Measurements from ENCODE around the gene ZNF789. TPM values are rescaled to one million over a fixed set of nuclear protein-coding genes. Genes with fewer than 3 reads are reported as not detected.
A peak's percentile ranks its signal among the peaks of the same experiment; 100 is the strongest.

The ZNF789 gene
- total and polyA plus RNA-seq, 2 of the 13 experiments (the other 11 are each of a cell fraction or from before 2014, with no cell fraction given), result 19.8 to 25.1 TPM

GRCh38 chr7:99500637-99501009, 27.9 kb downstream of the ZNF789 start:
- peak overlapping the region; percentile 79 for H3K4me2 ChIP-seq (ENCODE audit: low read depth, low read length)
- FAIRE-seq (no peak), ATAC-seq (no peak), DNase-seq (ENCODE audit: low spot score) (no peak)
- no peak overlapping the region for H2AFZ ChIP-seq (ENCODE audit: low read length)
- peaks cover 21% of the 10 kb centered on the region for H3K4me1 ChIP-seq (ENCODE audit: insufficient read depth, low read length)
- in situ Hi-C loops (cut with HindIII; ENCODE audit: extremely low pct_ligation_motif_present, low pct_unique_long_range_greater_than_20kb), result no loop called here
- peak overlapping the region; percentile 85 for H3K27ac ChIP-seq (ENCODE audit: extremely low read length, insufficient read depth, low read length)
- peak overlapping the region; percentile 85 for H3K9ac ChIP-seq (ENCODE audit: insufficient read depth, low read depth, low read length)
- peaks cover 17% of the 10 kb centered on the region for H4K20me1 ChIP-seq (ENCODE audit: insufficient read depth, low read length)
- ChIA-PET CTCF (ENCODE audit: low intra/inter-chr PET ratio, low total read pairs) (no interaction called here), POLR2A (interaction anchor here (0.7 to 4.5 kb wide), 11 partner anchors 27 to 475 kb away, joined by 3 to 31 read pairs (median 7); partner anchors contain the start of genes ATP5MF, AZGP1, CPSF4 and FAM200A)
- H3K27me3 ChIP-seq (ENCODE audit: control insufficient read depth in 1 of 2, insufficient read depth in 2 of 2, low read length in 2 of 2), result no peaks in the 10 kb centered on the region; a peak in 1 of 5 replicates
- intact Hi-C loops (cut with micrococcal nuclease; ENCODE audit: unreplicated experiment), result loop anchor here (5.0 kb wide), 1 partner anchor 57 kb away; the partner anchor contains the start of gene ZNF655
- no peaks in the 10 kb centered on the region for H3K9me3 ChIP-seq (ENCODE audit: low read length)
- peaks cover 2 to 5% of the 10 kb centered on the region in 2 experiments; a peak in 2 of 5 replicates for H3K36me3 ChIP-seq (replicated peaks in 1 of 2; ENCODE audit: control insufficient read depth in 1 of 2, insufficient read depth in 2 of 2, low read length in 2 of 2)
- peak overlapping the region; percentile 75 to 99 (median 98) for H3K4me3 ChIP-seq (replicated peaks in 1 of 3; ENCODE audit: insufficient read depth in 1 of 3, low read depth in 2 of 3, low read length in 3 of 3)
- peaks cover 44% of the 10 kb centered on the region for H3K79me2 ChIP-seq (ENCODE audit: insufficient read depth, low read length)
- BruUV-seq (replicated peaks), result no TSS peak
- WGBS (ENCODE audit: low lambda C conversion rate), result 35% methylated on average over 16 of the region's 16 CpGs
- no peak for TF ChIP-seq PCBP2 (optimal IDR thresholded peaks at IDR 0.05; ENCODE audit: low read depth, low read length, poor library complexity, severe bottlenecking)
- no peak for TF ChIP-seq ZNF33A (CRISPR knock-in tag; IDR thresholded peaks at IDR 0.05; ENCODE audit: borderline replicate concordance)
- no peak for TF ChIP-seq MEF2D (CRISPR knock-in tag; IDR thresholded peaks at IDR 0.05)
- peak; percentile 4; the same call in 1 of the 2 replicates for TF ChIP-seq PHF21A (CRISPR knock-in tag; IDR thresholded peaks at IDR 0.05)
- no peak for TF ChIP-seq ZNF414 (CRISPR knock-in tag; IDR thresholded peaks at IDR 0.05)
- no peak for TF ChIP-seq MIER2 (CRISPR knock-in tag; IDR thresholded peaks at IDR 0.05)
- no peak for TF ChIP-seq SAP130 (CRISPR knock-in tag; IDR thresholded peaks at IDR 0.05; ENCODE audit: low read depth)
- TF ChIP-seq ZNF460 (CRISPR knock-in tag; IDR thresholded peaks at IDR 0.05; ENCODE audit: borderline replicate concordance), result peak; percentile 83
- 0 out of 2 replicates have a peak, but pooled peaks have one; percentile 11 for TF ChIP-seq JUN (CRISPR knock-in tag; IDR thresholded peaks at IDR 0.05)
- no peak for TF ChIP-seq CREB3 (CRISPR knock-in tag; IDR thresholded peaks at IDR 0.05)
- no peak for TF ChIP-seq NFE2L2 (IDR thresholded peaks at IDR 0.05; ENCODE audit: low read length)
- no peak for TF ChIP-seq SATB2 (CRISPR knock-in tag; IDR thresholded peaks at IDR 0.05)
- no peak for TF ChIP-seq HNRNPK (IDR thresholded peaks at IDR 0.05; ENCODE audit: low read depth, low read length, poor library complexity, severe bottlenecking)
- no peak for TF ChIP-seq ZNF570 (CRISPR knock-in tag; IDR thresholded peaks at IDR 0.05; ENCODE audit: borderline replicate concordance)
- no peak for TF ChIP-seq SIN3A (IDR thresholded peaks at IDR 0.05; ENCODE audit: borderline replicate concordance, low read depth, low read length)
- TF ChIP-seq, protein P1, sequence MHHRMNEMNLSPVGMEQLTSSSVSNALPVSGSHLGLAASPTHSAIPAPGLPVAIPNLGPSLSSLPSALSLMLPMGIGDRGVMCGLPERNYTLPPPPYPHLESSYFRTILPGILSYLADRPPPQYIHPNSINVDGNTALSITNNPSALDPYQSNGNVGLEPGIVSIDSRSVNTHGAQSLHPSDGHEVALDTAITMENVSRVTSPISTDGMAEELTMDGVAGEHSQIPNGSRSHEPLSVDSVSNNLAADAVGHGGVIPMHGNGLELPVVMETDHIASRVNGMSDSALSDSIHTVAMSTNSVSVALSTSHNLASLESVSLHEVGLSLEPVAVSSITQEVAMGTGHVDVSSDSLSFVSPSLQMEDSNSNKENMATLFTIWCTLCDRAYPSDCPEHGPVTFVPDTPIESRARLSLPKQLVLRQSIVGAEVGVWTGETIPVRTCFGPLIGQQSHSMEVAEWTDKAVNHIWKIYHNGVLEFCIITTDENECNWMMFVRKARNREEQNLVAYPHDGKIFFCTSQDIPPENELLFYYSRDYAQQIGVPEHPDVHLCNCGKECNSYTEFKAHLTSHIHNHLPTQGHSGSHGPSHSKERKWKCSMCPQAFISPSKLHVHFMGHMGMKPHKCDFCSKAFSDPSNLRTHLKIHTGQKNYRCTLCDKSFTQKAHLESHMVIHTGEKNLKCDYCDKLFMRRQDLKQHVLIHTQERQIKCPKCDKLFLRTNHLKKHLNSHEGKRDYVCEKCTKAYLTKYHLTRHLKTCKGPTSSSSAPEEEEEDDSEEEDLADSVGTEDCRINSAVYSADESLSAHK (CRISPR knock-in tag; IDR thresholded peaks at IDR 0.05; ENCODE audit: borderline replicate concordance), result no peak
- TF ChIP-seq MEIS1 (CRISPR knock-in tag; IDR thresholded peaks at IDR 0.05; ENCODE audit: borderline replicate concordance), result 0 out of 2 replicates have a peak, but pooled peaks have one; percentile 10
- no peak for TF ChIP-seq ZNF563 (CRISPR knock-in tag; IDR thresholded peaks at IDR 0.05)
- no peak for TF ChIP-seq ZMYM2 (CRISPR knock-in tag; IDR thresholded peaks at IDR 0.05)
- 0 out of 2 replicates have a peak, but pooled peaks have one; percentile 13 for TF ChIP-seq ZNF761 (CRISPR knock-in tag; conservative IDR thresholded peaks at IDR 0.05)
- no peak for TF ChIP-seq ZNF589 (CRISPR knock-in tag; conservative IDR thresholded peaks at IDR 0.05)
- TF ChIP-seq REXO4 (CRISPR knock-in tag; IDR thresholded peaks at IDR 0.05; ENCODE audit: borderline replicate concordance), result no peak

All from HepG2 (cell line).